ENCODE measurements around the gene ERF.
"Not testable (repeated sequence)": the region's sequence is repeated elsewhere in the genome, so short reads cannot be mapped to it uniquely, and the experiment has no call there.

The ERF gene

DNA sequence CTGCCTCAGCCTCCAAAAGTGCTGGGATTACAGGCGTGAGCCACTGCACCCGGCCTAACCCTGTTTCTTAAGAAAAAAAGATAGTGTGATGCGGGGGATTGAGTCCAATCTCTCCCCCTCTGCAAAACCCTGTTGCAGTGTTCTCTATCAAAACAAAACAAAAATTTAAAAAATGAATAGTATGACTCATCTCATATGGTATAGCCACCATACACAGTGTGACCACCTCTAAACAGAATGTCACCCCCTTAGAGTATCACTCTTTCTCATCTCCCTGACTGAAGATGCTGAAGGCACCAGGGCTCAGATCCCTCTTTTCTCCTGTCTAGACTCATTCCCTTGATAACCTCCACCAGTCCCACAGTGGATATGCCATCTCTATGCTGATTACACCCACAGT lies 6.8 kb upstream of the ERF start:
- Histone ChIP-seq H3K9me3 (ENCODE audit: insufficient read depth, low read length) (no peaks in the 10 kb centered on the region), H3K36me3 (ENCODE audit: insufficient read depth, insufficient read length, low read length) (no peaks in the 10 kb centered on the region), H3K9ac (ENCODE audit: insufficient read length, low read depth) (no peak overlapping the region), H3K4me3 (ENCODE audit: insufficient read length, low read depth) (no peak overlapping the region), H3K27me3 (ENCODE audit: insufficient read depth, insufficient read length) (peaks cover 5% of the 10 kb centered on the region), H3K4me1 (ENCODE audit: insufficient read depth, insufficient read length) (no peaks in the 10 kb centered on the region)
- TF ChIP-seq SUZ12 (IDR thresholded peaks at IDR 0.05; ENCODE audit: extremely low read depth, insufficient read depth, insufficient read length), result no peak
- no peak for DNase-seq (ENCODE audit: low read depth, low spot score)

DNA sequence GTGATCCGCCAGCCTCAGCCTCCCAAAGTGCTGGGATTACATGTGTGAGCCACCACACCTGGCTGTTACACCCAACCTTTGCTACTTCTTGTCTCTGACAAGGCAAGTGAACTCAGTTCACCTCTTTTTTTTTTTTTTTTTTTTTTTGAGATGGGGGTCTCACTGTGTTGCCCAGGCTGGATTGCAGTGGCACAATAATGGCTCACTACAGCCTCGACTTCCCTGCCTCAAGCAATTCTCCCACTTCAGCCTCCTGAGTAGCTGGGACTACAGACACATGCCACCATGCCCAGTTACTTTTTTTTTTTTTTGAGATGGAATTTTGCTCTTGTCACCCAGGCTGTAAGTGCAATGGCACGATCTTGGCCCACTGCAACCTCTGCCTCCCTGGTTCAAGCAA lies 2.9 kb upstream of the ERF start:
- not testable (repeated sequence) for H3K4me3 ChIP-seq (ENCODE audit: insufficient read length, low read depth); H3K9me3 ChIP-seq (ENCODE audit: insufficient read depth, low read length); H3K36me3 ChIP-seq (ENCODE audit: insufficient read depth, insufficient read length, low read length); DNase-seq (ENCODE audit: low read depth, low spot score); H3K9ac ChIP-seq (ENCODE audit: insufficient read length, low read depth); H3K4me1 ChIP-seq (ENCODE audit: insufficient read depth, insufficient read length)
- peaks cover 11% of the 10 kb centered on the region for H3K27me3 ChIP-seq (ENCODE audit: insufficient read depth, insufficient read length)

DNA sequence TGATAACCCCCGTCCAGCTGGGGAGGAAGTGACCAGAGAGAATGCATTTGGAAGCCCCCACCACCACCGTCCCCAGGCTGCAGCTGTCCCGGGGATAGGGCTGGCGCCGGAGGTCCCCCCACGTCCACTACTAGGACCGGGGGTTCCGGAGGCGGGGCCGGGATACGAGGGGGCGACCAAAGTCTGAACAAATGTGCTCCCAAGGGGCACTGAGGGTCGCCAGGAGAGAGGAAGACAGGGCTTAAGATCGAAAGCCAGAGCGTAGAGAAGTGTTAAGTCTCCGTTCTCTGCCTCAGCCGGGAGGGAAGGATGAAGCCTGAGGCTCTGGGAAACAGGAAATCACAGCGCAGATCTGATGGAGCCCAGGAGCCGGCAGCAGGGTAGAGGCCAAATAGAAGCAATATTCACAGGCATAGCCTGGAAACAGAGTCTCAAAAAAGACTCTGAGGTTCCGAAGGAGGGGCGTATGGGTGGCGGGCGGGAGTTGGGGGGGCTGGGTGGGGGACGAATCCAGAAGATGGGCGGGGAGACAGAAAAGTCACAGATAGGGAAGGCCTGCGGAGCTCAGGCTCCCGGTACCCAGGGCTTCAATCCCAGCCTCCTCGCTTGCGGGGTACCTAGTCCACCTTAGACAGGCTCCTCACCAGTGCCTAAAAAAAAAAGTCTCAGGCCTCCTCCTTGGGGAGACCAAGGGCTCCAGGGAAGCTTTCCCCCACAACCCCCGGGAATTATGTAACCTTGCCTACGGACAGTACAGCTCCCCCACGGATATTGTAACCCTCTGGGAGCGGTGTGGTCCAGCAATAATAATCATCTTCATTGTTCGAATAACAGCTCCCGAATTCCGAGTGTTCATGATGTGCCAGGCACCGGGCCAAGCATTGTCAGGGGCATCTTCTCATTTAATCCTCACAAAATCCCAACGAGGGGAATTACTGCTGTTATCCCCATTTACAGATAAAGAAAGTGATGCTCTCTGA lies 1.1 kb upstream of the ERF start:
- H3K36me3 ChIP-seq (ENCODE audit: insufficient read depth, insufficient read length, low read length), result peaks cover 6% of the 10 kb centered on the region
- no peak for DNase-seq (ENCODE audit: low read depth, low spot score)
- TF ChIP-seq SUZ12 (IDR thresholded peaks at IDR 0.05; ENCODE audit: extremely low read depth, insufficient read depth, insufficient read length) (no peak), ZNF274 (IDR thresholded peaks at IDR 0.05; ENCODE audit: low read depth, low read length) (no peak), YY1 (IDR thresholded peaks at IDR 0.05; ENCODE audit: insufficient read depth, insufficient read length) (no peak)
- H3K9me3 ChIP-seq (ENCODE audit: insufficient read depth, low read length), result no peaks in the 10 kb centered on the region
- peak overlapping the region; percentile 64 for H3K9ac ChIP-seq (ENCODE audit: insufficient read length, low read depth)
- peaks cover 14% of the 10 kb centered on the region for H3K4me1 ChIP-seq (ENCODE audit: insufficient read depth, insufficient read length)
- peaks cover 11% of the 10 kb centered on the region for H3K27me3 ChIP-seq (ENCODE audit: insufficient read depth, insufficient read length)
- peak overlapping the region; percentile 49 for H3K4me3 ChIP-seq (ENCODE audit: insufficient read length, low read depth)

DNA sequence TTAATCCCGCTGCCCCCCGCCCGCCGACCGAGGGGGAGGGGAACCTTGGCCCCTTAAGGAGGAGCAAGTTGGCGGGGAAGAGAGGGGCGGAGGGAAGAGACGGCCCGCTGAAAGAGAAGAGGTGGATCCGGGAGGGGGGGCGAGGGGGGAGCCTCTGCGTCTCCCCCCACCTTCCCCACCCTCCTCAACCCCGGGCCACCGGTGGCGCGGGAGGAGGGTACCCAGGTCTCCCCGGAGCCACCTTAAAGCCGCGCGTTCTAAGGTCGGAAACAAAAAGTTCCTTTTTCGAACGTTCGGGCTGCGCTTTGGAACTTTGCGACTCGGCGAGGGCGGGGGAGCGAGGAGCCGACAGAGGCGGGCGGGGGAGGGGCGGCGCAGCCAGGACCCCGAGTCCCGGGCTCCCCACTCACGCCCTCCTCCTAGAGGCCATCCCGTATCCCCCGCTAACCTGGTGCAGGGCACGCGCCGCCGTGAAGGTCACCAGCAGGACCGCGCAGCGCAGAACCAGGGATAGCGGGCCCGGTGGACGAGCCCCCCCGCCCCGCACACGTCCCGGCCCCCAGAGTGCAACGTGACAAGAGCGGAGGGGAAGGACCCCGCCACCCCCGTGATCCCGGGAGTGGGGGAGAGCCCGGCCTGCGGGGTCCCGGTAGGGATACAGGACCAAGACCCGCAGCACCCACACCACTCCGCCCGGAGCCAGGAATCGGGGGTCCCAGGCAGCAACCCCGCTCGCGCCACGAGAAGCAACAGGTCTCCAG lies 659 bp downstream of the ERF start:
- no peaks in the 10 kb centered on the region for H3K9me3 ChIP-seq (ENCODE audit: insufficient read depth, low read length)
- TF ChIP-seq ZNF274 (IDR thresholded peaks at IDR 0.05; ENCODE audit: low read depth, low read length), result no peak
- no peak for TF ChIP-seq YY1 (IDR thresholded peaks at IDR 0.05; ENCODE audit: insufficient read depth, insufficient read length)
- no peak for TF ChIP-seq SUZ12 (IDR thresholded peaks at IDR 0.05; ENCODE audit: extremely low read depth, insufficient read depth, insufficient read length)
- DNase-seq (ENCODE audit: low read depth, low spot score), result no peak
- peaks cover 21% of the 10 kb centered on the region for H3K4me1 ChIP-seq (ENCODE audit: insufficient read depth, insufficient read length)
- H3K36me3 ChIP-seq (ENCODE audit: insufficient read depth, insufficient read length, low read length), result peaks cover 23% of the 10 kb centered on the region
- peaks cover 11% of the 10 kb centered on the region for H3K27me3 ChIP-seq (ENCODE audit: insufficient read depth, insufficient read length)
- peak overlapping the region; percentile 96 for H3K9ac ChIP-seq (ENCODE audit: insufficient read length, low read depth)
- H3K4me3 ChIP-seq (ENCODE audit: insufficient read length, low read depth), result peak overlapping the region; percentile 91

DNA sequence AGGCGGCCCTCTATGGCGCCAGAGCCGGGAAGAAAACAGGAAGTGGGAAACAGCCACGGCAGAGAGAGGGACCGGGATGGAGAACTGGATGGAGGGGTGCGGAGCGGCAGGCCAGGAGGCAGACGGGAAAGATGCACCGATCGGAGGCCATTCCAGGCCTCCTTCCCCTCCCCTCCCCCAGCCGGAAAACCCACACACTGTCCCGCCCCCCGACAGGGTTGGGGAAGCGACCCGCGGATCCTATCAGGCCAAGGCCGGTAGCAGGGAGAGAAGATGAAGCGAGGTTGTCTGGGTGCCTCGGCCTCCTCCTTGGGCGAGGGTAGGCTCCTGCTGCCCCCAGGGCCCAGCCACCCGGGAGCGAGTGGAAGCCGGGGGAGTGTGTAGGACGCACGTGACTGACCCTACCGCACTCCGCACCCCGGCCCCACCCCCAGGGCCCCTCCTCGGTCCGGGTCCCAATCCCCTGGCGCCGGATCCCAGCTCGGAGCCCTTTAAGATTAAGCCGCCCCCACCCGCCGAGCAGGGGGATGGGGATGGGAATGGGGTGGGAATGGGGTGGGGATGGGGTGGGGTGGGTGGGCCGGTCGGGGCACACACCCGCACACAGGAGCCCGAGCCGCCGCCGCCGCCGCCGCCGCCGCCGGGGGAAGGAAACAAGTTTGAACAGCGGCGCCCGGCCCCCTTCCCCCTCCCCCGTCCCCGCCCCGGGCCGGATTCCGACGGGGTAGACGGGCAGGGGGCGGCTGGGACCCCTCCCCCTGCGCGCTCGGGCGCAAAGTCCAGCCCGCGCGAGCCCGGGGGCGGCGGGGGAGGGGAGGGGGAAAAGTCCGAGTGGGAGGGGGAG lies 1.5 kb downstream of the ERF start:
- TF ChIP-seq YY1 (IDR thresholded peaks at IDR 0.05; ENCODE audit: insufficient read depth, insufficient read length), result no peak
- TF ChIP-seq ZNF274 (IDR thresholded peaks at IDR 0.05; ENCODE audit: low read depth, low read length), result no peak
- TF ChIP-seq SUZ12 (IDR thresholded peaks at IDR 0.05; ENCODE audit: extremely low read depth, insufficient read depth, insufficient read length), result no peak
- Histone ChIP-seq H3K4me3 (ENCODE audit: insufficient read length, low read depth) (peak overlapping the region; percentile 75), H3K4me1 (ENCODE audit: insufficient read depth, insufficient read length) (peaks cover 27% of the 10 kb centered on the region), H3K9me3 (ENCODE audit: insufficient read depth, low read length) (no peaks in the 10 kb centered on the region), H3K9ac (ENCODE audit: insufficient read length, low read depth) (peak overlapping the region; percentile 92), H3K27me3 (ENCODE audit: insufficient read depth, insufficient read length) (peaks cover 11% of the 10 kb centered on the region), H3K36me3 (ENCODE audit: insufficient read depth, insufficient read length, low read length) (peaks cover 31% of the 10 kb centered on the region)
- DNase-seq (ENCODE audit: low read depth, low spot score), result no peak

DNA sequence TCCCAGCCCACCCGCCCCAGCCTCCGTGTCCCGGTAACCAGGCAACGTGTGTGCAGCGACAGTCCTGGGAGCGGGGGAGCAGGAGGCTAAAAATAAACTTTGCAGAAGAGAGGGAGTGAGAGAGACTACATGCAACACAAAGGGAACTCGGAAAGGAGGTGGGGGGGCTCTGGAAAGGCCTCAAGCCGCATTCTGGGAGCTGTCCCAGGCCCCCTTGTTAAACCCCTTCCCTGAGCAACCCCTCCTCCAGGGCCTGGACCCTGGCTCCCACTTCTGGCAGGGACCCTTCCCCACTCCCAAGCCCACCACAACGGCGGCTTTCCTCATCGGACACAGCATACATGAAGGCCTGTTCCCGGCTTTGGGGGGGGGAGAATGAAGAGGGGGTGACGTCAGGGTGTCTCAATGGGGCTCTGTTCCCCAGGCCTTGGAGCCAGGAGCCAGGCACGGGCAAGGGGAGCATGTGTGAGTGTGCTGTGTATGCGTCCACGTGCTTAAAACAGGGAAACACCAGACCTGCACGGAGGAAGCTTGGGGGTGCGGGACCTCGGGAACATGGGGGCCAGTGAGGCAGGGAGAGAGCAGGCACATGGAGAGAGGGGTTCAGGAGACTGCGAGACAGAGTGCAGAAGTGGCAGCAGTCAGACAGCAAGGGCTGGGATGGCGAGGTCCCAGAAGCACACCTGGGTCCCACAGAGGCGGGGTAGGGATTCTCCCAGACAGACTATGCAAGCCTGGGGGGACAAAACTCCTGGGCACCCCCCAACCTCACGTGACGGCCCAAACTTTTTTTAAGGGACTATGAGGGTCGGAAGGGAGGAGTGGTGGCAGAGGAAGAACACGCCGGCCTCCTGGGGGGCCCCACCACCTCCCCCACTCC lies 2.3 kb downstream of the ERF start:
- Histone ChIP-seq H3K4me3 (ENCODE audit: insufficient read length, low read depth) (peak overlapping the region; percentile 75), H3K9ac (ENCODE audit: insufficient read length, low read depth) (peak overlapping the region; percentile 92), H3K9me3 (ENCODE audit: insufficient read depth, low read length) (no peaks in the 10 kb centered on the region), H3K4me1 (ENCODE audit: insufficient read depth, insufficient read length) (peaks cover 27% of the 10 kb centered on the region), H3K36me3 (ENCODE audit: insufficient read depth, insufficient read length, low read length) (peaks cover 33% of the 10 kb centered on the region), H3K27me3 (ENCODE audit: insufficient read depth, insufficient read length) (peaks cover 11% of the 10 kb centered on the region)
- DNase-seq (ENCODE audit: low read depth, low spot score), result no peak
- TF ChIP-seq YY1 (IDR thresholded peaks at IDR 0.05; ENCODE audit: insufficient read depth, insufficient read length), result no peak
- no peak for TF ChIP-seq SUZ12 (IDR thresholded peaks at IDR 0.05; ENCODE audit: extremely low read depth, insufficient read depth, insufficient read length)
- no peak for TF ChIP-seq ZNF274 (IDR thresholded peaks at IDR 0.05; ENCODE audit: low read depth, low read length)

Measured in NT2/D1 (cell line).